ENCODE results near the gene SAMD4A.

SAMD4A gene

GRCh38 chr14:54775486-54776140 is 208.7 kb downstream of the SAMD4A start:
- DNase-seq (ENCODE audit: low spot score) = no peak
- FAIRE-seq = no peak

- peak; percentile 79 for DNase-seq (ENCODE audit: low spot score)
- FAIRE-seq = peak; percentile 90
These were observed 209.6 kb downstream of the SAMD4A start for GRCh38 chr14:54776361-54777001.

GRCh38 chr14:54777395-54777794 is 210.5 kb downstream of the SAMD4A start:
- FAIRE-seq (no peak), DNase-seq (ENCODE audit: low spot score) (no peak)

- no peak for DNase-seq (ENCODE audit: low spot score)
- FAIRE-seq = no peak
These were observed 211.9 kb downstream of the SAMD4A start for GRCh38 chr14:54778618-54779345.

- DNase-seq (ENCODE audit: low spot score) = no peak
- no peak for FAIRE-seq
These were observed 214.2 kb downstream of the SAMD4A start for GRCh38 chr14:54781080-54781479.

- FAIRE-seq (no peak), DNase-seq (ENCODE audit: low spot score) (no peak)
These were observed 215.2 kb downstream of the SAMD4A start for GRCh38 chr14:54781961-54782750.

- DNase-seq (ENCODE audit: low spot score) (no peak), FAIRE-seq (no peak)
These were observed 216.1 kb downstream of the SAMD4A start for GRCh38 chr14:54782751-54783659.

- DNase-seq (ENCODE audit: low spot score) = no peak
- no peak for FAIRE-seq
These were observed 216.7 kb downstream of the SAMD4A start for GRCh38 chr14:54783660-54784015.

- FAIRE-seq (no peak), DNase-seq (ENCODE audit: low spot score) (no peak)
These were observed 217.1 kb downstream of the SAMD4A start for GRCh38 chr14:54784060-54784459.

GRCh38 chr14:54784657-54785056 is 217.7 kb downstream of the SAMD4A start:
- FAIRE-seq (no peak), DNase-seq (ENCODE audit: low spot score) (no peak)

GRCh38 chr14:54785136-54785777 is 218.3 kb downstream of the SAMD4A start:
- FAIRE-seq = no peak
- no peak for DNase-seq (ENCODE audit: low spot score)

GRCh38 chr14:54785778-54786770 is 219.1 kb downstream of the SAMD4A start:
- DNase-seq (ENCODE audit: low spot score) (no peak), FAIRE-seq (no peak)

- FAIRE-seq (no peak), DNase-seq (ENCODE audit: low spot score) (no peak)
These were observed 219.9 kb downstream of the SAMD4A start for GRCh38 chr14:54786838-54787237.

GRCh38 chr14:54787261-54787660 is 220.3 kb downstream of the SAMD4A start:
- FAIRE-seq (no peak), DNase-seq (ENCODE audit: low spot score) (no peak)

- FAIRE-seq (peak; percentile 9), DNase-seq (ENCODE audit: low spot score) (no peak)
These were observed 221.8 kb downstream of the SAMD4A start for GRCh38 chr14:54788701-54789100.

GRCh38 chr14:54789166-54789565 is 222.2 kb downstream of the SAMD4A start:
- DNase-seq (ENCODE audit: low spot score) (no peak), FAIRE-seq (no peak)

- FAIRE-seq (peak; percentile 62), DNase-seq (ENCODE audit: low spot score) (no peak)
These were observed 223.0 kb downstream of the SAMD4A start for GRCh38 chr14:54789781-54790480.

- FAIRE-seq = no peak
- DNase-seq (ENCODE audit: low spot score) = no peak
These were observed 224.1 kb downstream of the SAMD4A start for GRCh38 chr14:54791001-54791400.

All from urothelium cell line (cell line).